K562 (cell line): Measurements from ENCODE around the gene FYB1. TPM values are rescaled to one million over a fixed set of nuclear protein-coding genes. Genes with fewer than 3 reads are reported as not detected.

Source experiments
- AFF1 ChIP-seq, 2 experiments: fragments of 450-650 bp; IDR thresholded peaks; 2 replicates each; pipeline ENCODE4 v1.6.1; 2018; ENCODE audit warnings: mild to moderate bottlenecking in 2 of 2, low read depth in 1 of 2; ENCODE audit not compliant: partially characterized antibody in 2 of 2
- BHLHE40 ChIP-seq: IDR thresholded peaks from 2 replicates; pipeline ENCODE4 v1.6.1; 2011; ENCODE audit warnings: low read length, improper control_type of control experiment
- CREM ChIP-seq: IDR thresholded peaks from 2 replicates; pipeline ENCODE4 v1.6.1; 2014; ENCODE audit warnings: antibody characterized with exemption, low read depth
- ETS2 ChIP-seq: IDR thresholded peaks from 2 replicates; pipeline ENCODE4 v1.6.1; 2016; ENCODE audit warnings: borderline replicate concordance, missing genetic modification characterization, mild to moderate bottlenecking, moderate library complexity, missing compliant biosample characterization; ENCODE audit not compliant: poor library complexity, severe bottlenecking
- EWSR1 ChIP-seq: fragments of 450-650 bp; IDR thresholded peaks from 2 replicates; pipeline ENCODE4 v1.6.1; 2018; ENCODE audit warnings: borderline replicate concordance, mild to moderate bottlenecking, low read depth, moderate library complexity; ENCODE audit not compliant: partially characterized antibody
- GTF2E2 ChIP-seq: fragments of 200-800 bp; sonication (Bioruptor generic); IDR thresholded peaks from 2 replicates; pipeline ENCODE4 v1.6.1; 2016; ENCODE audit warnings: missing genetic modification characterization, missing compliant biosample characterization
- MAFK ChIP-seq: IDR thresholded peaks from 2 replicates; pipeline ENCODE4 v1.6.1; 2011; ENCODE audit warnings: low read length, improper control_type of control experiment
- MNT ChIP-seq, 2 experiments: fragments of 450-650 bp; conservative IDR thresholded peaks; 2 replicates each; pipeline ENCODE4 v1.6.1; 2017; ENCODE audit warnings: mild to moderate bottlenecking in 2 of 2, moderate library complexity in 2 of 2
- NCOA1 ChIP-seq: fragments of 450-650 bp; IDR thresholded peaks from 2 replicates; pipeline ENCODE4 v1.6.1; 2016; ENCODE audit warnings: low read depth
- NFIC ChIP-seq: fragments of 450-650 bp; IDR thresholded peaks from 2 replicates; pipeline ENCODE4 v1.6.1; 2017; ENCODE audit warnings: mild to moderate bottlenecking, inconsistent platforms
- NUFIP1 ChIP-seq: fragments of 450-650 bp; IDR thresholded peaks from 2 replicates; pipeline ENCODE4 v1.6.1; 2018; ENCODE audit not compliant: partially characterized antibody
- PHB ChIP-seq: fragments of 250-450 bp; sonication (Bioruptor Pico); IDR thresholded peaks from 2 replicates; pipeline ENCODE4 v1.5.0; 2021
- SNRNP70 ChIP-seq: fragments of 200-400 bp; formaldehyde crosslinking; optimal IDR thresholded peaks from 2 replicates; pipeline ENCODE3; 2017; ENCODE audit warnings: low read depth, low read length
- TBP ChIP-seq: optimal IDR thresholded peaks from 2 replicates; pipeline ENCODE3; 2011; ENCODE audit warnings: low read depth, low read length, improper control_type of control experiment
- TFE3 ChIP-seq: fragments of 450-650 bp; formaldehyde crosslinking; IDR thresholded peaks from 2 replicates; pipeline ENCODE4 v1.4.0; 2020; ENCODE audit warnings: mild to moderate bottlenecking, mixed read lengths
- ZNF24 ChIP-seq: fragments of 450-650 bp; IDR thresholded peaks from 2 replicates; pipeline ENCODE4 v1.6.1; 2016
- ZNF583 ChIP-seq: fragments of 250-450 bp; sonication (Bioruptor Pico); IDR thresholded peaks from 2 replicates; pipeline ENCODE4 v1.4.0; 2020
- ZNF589 ChIP-seq: fragments of 200-800 bp; sonication (Bioruptor generic); IDR thresholded peaks from 2 replicates; pipeline ENCODE4 v1.6.1; 2016; ENCODE audit warnings: low read depth, missing genetic modification characterization, missing compliant biosample characterization
- polyA plus RNA-seq, 8 experiments: library from polyadenylated mRNA; depleted of rRNA in 4 of 8; stranded (reverse) in 5 of 8; unstranded in 3 of 8; fragments of >200 nt; fragmentation: Nextera tagmentation in 2 of 8; fragmentation: Illumina TruSeq in 1 of 8; extraction: Ambion mirVana in 2 of 8; extraction: Trizol in 1 of 8; gene quantifications; 2 replicates each; pipeline versions ENCODE4 v1.2.1 to v1.2.3, GENCODE V29; 2011 to 2014; ENCODE audit warnings: inconsistent platforms in 1 of 8, missing spikeins in 1 of 8
- total RNA-seq, 7 experiments: library from RNA; depleted of rRNA in 6 of 7; stranded (reverse); fragments of >200 nt in 6 of 7; fragmentation: Illumina TruSeq in 2 of 7; extraction: Trizol in 2 of 7; gene quantifications; 2 replicates each; pipeline versions ENCODE4 v1.2.1 to v1.2.3, GENCODE V29; 2011 to 2021; ENCODE audit warnings: low replicate concordance in 1 of 7
- TF ChIP-seq, protein P1 (sequence below): fragments of 250-450 bp; sonication (Bioruptor Pico); IDR thresholded peaks from 2 replicates; pipeline ENCODE4 v1.8.0; 2021; ENCODE audit warnings: mild to moderate bottlenecking, moderate library complexity
- TF ChIP-seq, protein P2 (sequence below): fragments of 450-650 bp; IDR thresholded peaks from 2 replicates; pipeline ENCODE4 v1.6.1; 2017; ENCODE audit warnings: antibody characterized with exemption

The FYB1 gene
- total and polyA plus RNA-seq, 9 of the 15 experiments (the other 6 are each of a cell fraction or from before 2014, with no cell fraction given), result 4.7 to 31.5 (median 9.7) TPM

- TF ChIP-seq, protein P1, sequence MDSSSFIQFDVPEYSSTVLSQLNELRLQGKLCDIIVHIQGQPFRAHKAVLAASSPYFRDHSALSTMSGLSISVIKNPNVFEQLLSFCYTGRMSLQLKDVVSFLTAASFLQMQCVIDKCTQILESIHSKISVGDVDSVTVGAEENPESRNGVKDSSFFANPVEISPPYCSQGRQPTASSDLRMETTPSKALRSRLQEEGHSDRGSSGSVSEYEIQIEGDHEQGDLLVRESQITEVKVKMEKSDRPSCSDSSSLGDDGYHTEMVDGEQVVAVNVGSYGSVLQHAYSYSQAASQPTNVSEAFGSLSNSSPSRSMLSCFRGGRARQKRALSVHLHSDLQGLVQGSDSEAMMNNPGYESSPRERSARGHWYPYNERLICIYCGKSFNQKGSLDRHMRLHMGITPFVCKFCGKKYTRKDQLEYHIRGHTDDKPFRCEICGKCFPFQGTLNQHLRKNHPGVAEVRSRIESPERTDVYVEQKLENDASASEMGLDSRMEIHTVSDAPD, result no peak
- TF ChIP-seq EWSR1 (no peak), PHB (CRISPR knock-in tag) (no peak), BHLHE40 (no peak), MAFK (no peak), NUFIP1 (no peak), ZNF589 (CRISPR knock-in tag) (no peak), AFF1 (IDR thresholded peaks at IDR 0.05; ENCODE audit: low read depth in 1 of 2, partially characterized antibody in 2 of 2) (peak in 1 of 2 experiments; percentile 63), SNRNP70 (no peak), ZNF583 (CRISPR knock-in tag) (no peak), ZNF24 (no peak), NFIC (no peak), GTF2E2 (no peak), CREM (no peak), MNT (conservative IDR thresholded peaks at IDR 0.05) (0 out of 4 replicates have a peak, but pooled peaks of 1 of the 2 experiments have one; percentile 22), TBP (no peak), NCOA1 (no peak), ETS2 (no peak), TFE3 (CRISPR knock-in tag) (no peak)
- TF ChIP-seq, protein P2, sequence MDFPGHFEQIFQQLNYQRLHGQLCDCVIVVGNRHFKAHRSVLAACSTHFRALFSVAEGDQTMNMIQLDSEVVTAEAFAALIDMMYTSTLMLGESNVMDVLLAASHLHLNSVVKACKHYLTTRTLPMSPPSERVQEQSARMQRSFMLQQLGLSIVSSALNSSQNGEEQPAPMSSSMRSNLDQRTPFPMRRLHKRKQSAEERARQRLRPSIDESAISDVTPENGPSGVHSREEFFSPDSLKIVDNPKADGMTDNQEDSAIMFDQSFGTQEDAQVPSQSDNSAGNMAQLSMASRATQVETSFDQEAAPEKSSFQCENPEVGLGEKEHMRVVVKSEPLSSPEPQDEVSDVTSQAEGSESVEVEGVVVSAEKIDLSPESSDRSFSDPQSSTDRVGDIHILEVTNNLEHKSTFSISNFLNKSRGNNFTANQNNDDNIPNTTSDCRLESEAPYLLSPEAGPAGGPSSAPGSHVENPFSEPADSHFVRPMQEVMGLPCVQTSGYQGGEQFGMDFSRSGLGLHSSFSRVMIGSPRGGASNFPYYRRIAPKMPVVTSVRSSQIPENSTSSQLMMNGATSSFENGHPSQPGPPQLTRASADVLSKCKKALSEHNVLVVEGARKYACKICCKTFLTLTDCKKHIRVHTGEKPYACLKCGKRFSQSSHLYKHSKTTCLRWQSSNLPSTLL, result no peak
Observed at GRCh38 chr5:39177631-39177964, 41.8 kb downstream of the FYB1 start (continued).
